Measurements from ENCODE around the gene SH3GL3.

DNA sequence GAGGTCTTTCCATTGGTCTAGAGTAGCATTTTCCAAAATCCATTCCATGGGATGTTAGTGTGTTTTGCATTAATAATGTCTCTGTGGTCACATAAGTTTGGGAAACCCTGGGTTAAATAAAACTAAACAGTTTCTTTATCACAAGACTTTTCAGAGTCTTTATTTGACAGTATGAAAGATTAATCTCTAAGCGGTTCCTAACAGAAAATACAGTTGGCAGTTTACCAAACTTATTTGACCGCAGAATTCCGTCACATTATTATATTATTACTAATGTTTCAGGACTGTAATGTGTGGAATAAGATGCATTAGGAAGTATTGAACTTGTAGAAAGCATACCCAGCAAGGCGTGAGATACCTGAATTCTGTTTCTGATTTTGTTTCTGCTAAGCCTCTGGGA lies 135.2 kb downstream of the SH3GL3 start:
- TF ChIP-seq, protein P1, sequence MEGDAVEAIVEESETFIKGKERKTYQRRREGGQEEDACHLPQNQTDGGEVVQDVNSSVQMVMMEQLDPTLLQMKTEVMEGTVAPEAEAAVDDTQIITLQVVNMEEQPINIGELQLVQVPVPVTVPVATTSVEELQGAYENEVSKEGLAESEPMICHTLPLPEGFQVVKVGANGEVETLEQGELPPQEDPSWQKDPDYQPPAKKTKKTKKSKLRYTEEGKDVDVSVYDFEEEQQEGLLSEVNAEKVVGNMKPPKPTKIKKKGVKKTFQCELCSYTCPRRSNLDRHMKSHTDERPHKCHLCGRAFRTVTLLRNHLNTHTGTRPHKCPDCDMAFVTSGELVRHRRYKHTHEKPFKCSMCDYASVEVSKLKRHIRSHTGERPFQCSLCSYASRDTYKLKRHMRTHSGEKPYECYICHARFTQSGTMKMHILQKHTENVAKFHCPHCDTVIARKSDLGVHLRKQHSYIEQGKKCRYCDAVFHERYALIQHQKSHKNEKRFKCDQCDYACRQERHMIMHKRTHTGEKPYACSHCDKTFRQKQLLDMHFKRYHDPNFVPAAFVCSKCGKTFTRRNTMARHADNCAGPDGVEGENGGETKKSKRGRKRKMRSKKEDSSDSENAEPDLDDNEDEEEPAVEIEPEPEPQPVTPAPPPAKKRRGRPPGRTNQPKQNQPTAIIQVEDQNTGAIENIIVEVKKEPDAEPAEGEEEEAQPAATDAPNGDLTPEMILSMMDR (IDR thresholded peaks at IDR 0.05), result no peak
- TF ChIP-seq NFE2L2 (conservative IDR thresholded peaks at IDR 0.05; ENCODE audit: low read length) (no peak), ZFP36 (IDR thresholded peaks at IDR 0.05; ENCODE audit: borderline replicate concordance, partially characterized antibody) (no peak), RFX5 (IDR thresholded peaks at IDR 0.05) (no peak)
